ENCODE results near the gene MRTFB. TPM values are rescaled to one million over a fixed set of nuclear protein-coding genes. Genes with fewer than 3 reads are reported as not detected.

MRTFB gene
- total RNA-seq, 1 experiment from 2014 or later = 71.5 TPM

- intact Hi-C loops (cut with micrococcal nuclease; ENCODE audit: unreplicated experiment) = no loop called here
Observed at GRCh38 chr16:14135704-14136103, 64.6 kb downstream of the MRTFB start.

GRCh38 chr16:14139872-14140271 lies 68.8 kb downstream of the MRTFB start:
- Histone ChIP-seq H3K36me3 (ENCODE audit: low read depth) (peaks cover 9% of the 10 kb centered on the region; the same call in 1 of the 2 replicates), H3K4me1 (replicated peaks; ENCODE audit: insufficient read depth) (no peaks in the 10 kb centered on the region), H3K9me3 (ENCODE audit: insufficient read depth, low read depth) (0 out of 2 replicates have a peak, but pooled peaks cover 3% of the 10 kb centered on the region), H3K79me2 (ENCODE audit: low read depth) (no peaks in the 10 kb centered on the region), H3K9me2 (ENCODE audit: insufficient read depth) (no peaks in the 10 kb centered on the region), H3K27me3 (ENCODE audit: insufficient read depth, low read depth) (no peaks in the 10 kb centered on the region), H3F3A (ENCODE audit: insufficient read depth, low read depth) (no peaks in the 10 kb centered on the region), H4K20me1 (ENCODE audit: insufficient read depth) (no peaks in the 10 kb centered on the region), H3K27ac (no peak overlapping the region), H3K4me3 (no peak overlapping the region), H2AFZ (no peak overlapping the region), H3K4me2 (no peak overlapping the region)
- ChIA-PET CTCF (no interaction called here), POLR2A (ENCODE audit: unreplicated experiment) (no interaction called here)
- intact Hi-C loops (cut with micrococcal nuclease; ENCODE audit: unreplicated experiment) = no loop called here
- no peak for DNase-seq
- no TSS peak for BruUV-seq (replicated peaks)
- TF ChIP-seq EZH2 (IDR thresholded peaks at IDR 0.05; ENCODE audit: low read depth) = no peak
- TF ChIP-seq, protein P1, sequence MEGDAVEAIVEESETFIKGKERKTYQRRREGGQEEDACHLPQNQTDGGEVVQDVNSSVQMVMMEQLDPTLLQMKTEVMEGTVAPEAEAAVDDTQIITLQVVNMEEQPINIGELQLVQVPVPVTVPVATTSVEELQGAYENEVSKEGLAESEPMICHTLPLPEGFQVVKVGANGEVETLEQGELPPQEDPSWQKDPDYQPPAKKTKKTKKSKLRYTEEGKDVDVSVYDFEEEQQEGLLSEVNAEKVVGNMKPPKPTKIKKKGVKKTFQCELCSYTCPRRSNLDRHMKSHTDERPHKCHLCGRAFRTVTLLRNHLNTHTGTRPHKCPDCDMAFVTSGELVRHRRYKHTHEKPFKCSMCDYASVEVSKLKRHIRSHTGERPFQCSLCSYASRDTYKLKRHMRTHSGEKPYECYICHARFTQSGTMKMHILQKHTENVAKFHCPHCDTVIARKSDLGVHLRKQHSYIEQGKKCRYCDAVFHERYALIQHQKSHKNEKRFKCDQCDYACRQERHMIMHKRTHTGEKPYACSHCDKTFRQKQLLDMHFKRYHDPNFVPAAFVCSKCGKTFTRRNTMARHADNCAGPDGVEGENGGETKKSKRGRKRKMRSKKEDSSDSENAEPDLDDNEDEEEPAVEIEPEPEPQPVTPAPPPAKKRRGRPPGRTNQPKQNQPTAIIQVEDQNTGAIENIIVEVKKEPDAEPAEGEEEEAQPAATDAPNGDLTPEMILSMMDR (conservative IDR thresholded peaks at IDR 0.05) = no peak

More at GRCh38 chr16:14135704-14136103, 64.6 kb downstream of the MRTFB start:
- CTCF ChIA-PET = no interaction called here
- Histone ChIP-seq H3K4me2 (no peak overlapping the region), H3K36me3 (ENCODE audit: low read depth) (peaks cover 9% of the 10 kb centered on the region; the same call in 1 of the 2 replicates), H3K27me3 (ENCODE audit: insufficient read depth, low read depth) (no peaks in the 10 kb centered on the region), H3K9me2 (ENCODE audit: insufficient read depth) (no peaks in the 10 kb centered on the region), H4K20me1 (ENCODE audit: insufficient read depth) (no peaks in the 10 kb centered on the region), H2AFZ (no peak overlapping the region), H3K4me3 (no peak overlapping the region), H3K79me2 (ENCODE audit: low read depth) (no peaks in the 10 kb centered on the region), H3K27ac (no peak overlapping the region), H3F3A (ENCODE audit: insufficient read depth, low read depth) (no peaks in the 10 kb centered on the region), H3K4me1 (replicated peaks; ENCODE audit: insufficient read depth) (no peaks in the 10 kb centered on the region), H3K9me3 (ENCODE audit: insufficient read depth, low read depth) (0 out of 2 replicates have a peak, but pooled peaks cover 3% of the 10 kb centered on the region)
- POLR2A ChIA-PET (ENCODE audit: unreplicated experiment) = no interaction called here
- DNase-seq = no peak
- BruUV-seq (replicated peaks) = no TSS peak
- no peak for TF ChIP-seq EZH2 (IDR thresholded peaks at IDR 0.05; ENCODE audit: low read depth)
- TF ChIP-seq, protein P1 (conservative IDR thresholded peaks at IDR 0.05) = no peak

- no peak overlapping the region for H3K4me3 ChIP-seq
- H3K36me3 ChIP-seq (ENCODE audit: low read depth) = peaks cover 9% of the 10 kb centered on the region; the same call in 1 of the 2 replicates
- no peak overlapping the region for H3K27ac ChIP-seq
- H3F3A ChIP-seq (ENCODE audit: insufficient read depth, low read depth) = no peaks in the 10 kb centered on the region
- no peaks in the 10 kb centered on the region for H3K9me2 ChIP-seq (ENCODE audit: insufficient read depth)
- no peak overlapping the region for H3K4me2 ChIP-seq
- no peak for TF ChIP-seq EZH2 (IDR thresholded peaks at IDR 0.05; ENCODE audit: low read depth)
- TF ChIP-seq, protein P1 (conservative IDR thresholded peaks at IDR 0.05) = no peak
- H3K9me3 ChIP-seq (ENCODE audit: insufficient read depth, low read depth) = 0 out of 2 replicates have a peak, but pooled peaks cover 3% of the 10 kb centered on the region
- POLR2A ChIA-PET (ENCODE audit: unreplicated experiment) = no interaction called here
- CTCF ChIA-PET = no interaction called here
- H4K20me1 ChIP-seq (ENCODE audit: insufficient read depth) = 0 out of 2 replicates have a peak, but pooled peaks cover 4% of the 10 kb centered on the region
- no peaks in the 10 kb centered on the region for H3K27me3 ChIP-seq (ENCODE audit: insufficient read depth, low read depth)
- peaks cover 3% of the 10 kb centered on the region; the same call in 1 of the 2 replicates for H3K4me1 ChIP-seq (replicated peaks; ENCODE audit: insufficient read depth)
- no peaks in the 10 kb centered on the region; the same call in 1 of the 2 replicates for H3K79me2 ChIP-seq (ENCODE audit: low read depth)
- intact Hi-C loops (cut with micrococcal nuclease; ENCODE audit: unreplicated experiment) = no loop called here
- BruUV-seq (replicated peaks) = TSS peak; percentile 11
- DNase-seq = no peak
- H2AFZ ChIP-seq = no peak overlapping the region
Observed at GRCh38 chr16:14140923-14141322, 69.8 kb downstream of the MRTFB start.

Data from PC-9 (cell line).